Measurements from ENCODE around the gene CDH1.

The CDH1 gene

DNA sequence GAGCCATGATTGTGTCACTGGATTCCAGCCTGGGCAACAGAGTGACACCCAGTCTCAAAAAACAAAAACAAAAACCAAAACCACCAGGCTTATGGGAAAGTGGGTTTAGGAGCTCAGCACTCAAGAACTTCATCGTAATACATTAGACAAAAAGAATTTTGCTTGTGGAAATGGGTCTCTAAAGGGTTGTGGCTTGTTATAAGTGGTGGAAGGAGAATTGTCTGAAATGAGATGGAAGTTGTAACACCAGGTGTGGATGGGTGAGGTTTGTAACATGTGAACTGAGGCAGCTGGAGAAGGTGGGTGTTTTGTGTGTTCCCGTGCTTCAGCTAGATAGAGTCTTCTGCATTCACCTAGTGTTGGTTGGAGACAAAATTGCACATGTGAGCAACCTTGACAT is 35.8 kb downstream of the CDH1 start:
- no peaks in the 10 kb centered on the region for H3K27me3 ChIP-seq (replicated peaks)
- no peak overlapping the region for H3K27ac ChIP-seq
- no peak for DNase-seq
- no peaks in the 10 kb centered on the region for H3K36me3 ChIP-seq (replicated peaks)
- no peak overlapping the region for H3K4me3 ChIP-seq (ENCODE audit: low read depth, low read length)
- in situ Hi-C loops (cut with HindIII; ENCODE audit: low pct_ligation_motif_present, low sequenced_read_pairs) = no loop called here
- TF ChIP-seq, protein P1, sequence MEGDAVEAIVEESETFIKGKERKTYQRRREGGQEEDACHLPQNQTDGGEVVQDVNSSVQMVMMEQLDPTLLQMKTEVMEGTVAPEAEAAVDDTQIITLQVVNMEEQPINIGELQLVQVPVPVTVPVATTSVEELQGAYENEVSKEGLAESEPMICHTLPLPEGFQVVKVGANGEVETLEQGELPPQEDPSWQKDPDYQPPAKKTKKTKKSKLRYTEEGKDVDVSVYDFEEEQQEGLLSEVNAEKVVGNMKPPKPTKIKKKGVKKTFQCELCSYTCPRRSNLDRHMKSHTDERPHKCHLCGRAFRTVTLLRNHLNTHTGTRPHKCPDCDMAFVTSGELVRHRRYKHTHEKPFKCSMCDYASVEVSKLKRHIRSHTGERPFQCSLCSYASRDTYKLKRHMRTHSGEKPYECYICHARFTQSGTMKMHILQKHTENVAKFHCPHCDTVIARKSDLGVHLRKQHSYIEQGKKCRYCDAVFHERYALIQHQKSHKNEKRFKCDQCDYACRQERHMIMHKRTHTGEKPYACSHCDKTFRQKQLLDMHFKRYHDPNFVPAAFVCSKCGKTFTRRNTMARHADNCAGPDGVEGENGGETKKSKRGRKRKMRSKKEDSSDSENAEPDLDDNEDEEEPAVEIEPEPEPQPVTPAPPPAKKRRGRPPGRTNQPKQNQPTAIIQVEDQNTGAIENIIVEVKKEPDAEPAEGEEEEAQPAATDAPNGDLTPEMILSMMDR (IDR thresholded peaks at IDR 0.05; ENCODE audit: low read depth, low read length, missing control alignments) = no peak

DNA sequence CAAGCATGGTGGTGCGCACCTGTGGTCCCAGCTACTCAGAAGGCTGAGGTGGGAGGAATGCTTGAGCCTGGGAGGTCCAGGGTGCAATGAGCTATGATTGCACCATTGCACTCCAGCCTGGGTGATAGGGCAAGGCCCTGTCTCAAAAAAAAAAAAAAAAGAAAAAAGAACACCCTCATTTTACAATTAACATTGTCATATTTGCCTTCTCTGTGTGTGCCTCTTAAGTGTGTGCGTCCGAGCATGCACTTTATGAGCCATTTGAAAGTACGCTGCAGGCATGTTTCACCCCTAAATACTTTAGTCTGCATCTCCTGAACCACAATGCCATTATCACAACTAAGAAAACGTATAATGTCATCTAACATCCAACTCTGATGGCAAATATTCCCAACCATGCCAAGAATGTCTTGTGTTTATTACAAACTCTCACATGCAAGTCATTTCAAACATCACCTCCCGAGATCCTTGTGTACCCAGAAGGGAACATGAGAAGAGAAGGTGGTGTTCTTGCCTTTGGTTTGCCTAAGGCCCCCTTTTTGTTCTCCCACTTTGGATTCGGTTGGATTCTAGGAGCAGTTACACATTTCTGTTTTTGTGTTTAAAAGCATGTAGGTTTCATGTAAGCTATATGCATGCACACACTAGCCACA is 38.0 kb downstream of the CDH1 start:
- no peaks in the 10 kb centered on the region for H3K36me3 ChIP-seq (replicated peaks)
- no peak for DNase-seq
- H3K4me3 ChIP-seq (ENCODE audit: low read depth, low read length) = no peak overlapping the region
- H3K27me3 ChIP-seq (replicated peaks) = no peaks in the 10 kb centered on the region
- TF ChIP-seq, protein P1 (IDR thresholded peaks at IDR 0.05; ENCODE audit: low read depth, low read length, missing control alignments) = no peak
- no peak overlapping the region for H3K27ac ChIP-seq
- in situ Hi-C loops (cut with HindIII; ENCODE audit: low pct_ligation_motif_present, low sequenced_read_pairs) = no loop called here

DNA sequence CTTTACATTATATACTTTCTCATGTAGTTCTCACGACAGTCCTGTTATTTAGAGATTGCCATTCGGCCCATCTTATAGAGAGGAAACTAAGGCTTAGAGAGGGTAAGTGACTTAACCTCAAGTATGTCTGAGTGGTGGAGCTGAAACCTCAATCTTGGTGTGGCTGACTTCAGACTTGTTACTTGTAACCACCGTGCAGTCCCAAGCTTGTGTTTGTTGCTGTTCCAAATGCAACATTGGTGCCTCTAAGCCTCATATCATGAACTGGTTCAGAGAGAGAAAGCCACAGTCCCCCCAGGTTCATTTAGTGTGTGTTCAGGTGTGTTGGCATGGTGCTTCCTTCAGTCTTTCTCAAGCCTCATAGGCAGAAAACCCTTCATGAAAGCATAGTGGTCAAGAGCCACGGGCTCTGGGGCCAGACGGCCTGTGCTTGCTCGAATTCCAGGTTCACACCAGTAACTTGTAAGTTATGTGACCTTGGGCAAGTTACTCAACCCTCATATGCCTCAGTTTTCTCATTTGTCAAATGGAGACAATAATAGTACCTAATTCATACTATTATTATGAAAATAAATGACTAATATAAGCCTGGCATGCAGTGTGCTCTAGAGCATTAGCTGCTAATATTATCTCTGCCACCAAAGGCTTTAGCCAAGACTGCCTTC is 39.9 kb downstream of the CDH1 start:
- no peaks in the 10 kb centered on the region for H3K27me3 ChIP-seq (replicated peaks)
- no peak overlapping the region for H3K4me3 ChIP-seq (ENCODE audit: low read depth, low read length)
- TF ChIP-seq, protein P1 (IDR thresholded peaks at IDR 0.05; ENCODE audit: low read depth, low read length, missing control alignments) = no peak
- peak; percentile 32 for DNase-seq
- no peaks in the 10 kb centered on the region for H3K36me3 ChIP-seq (replicated peaks)
- no peak overlapping the region for H3K27ac ChIP-seq
- in situ Hi-C loops (cut with HindIII; ENCODE audit: low pct_ligation_motif_present, low sequenced_read_pairs) = no loop called here

DNA sequence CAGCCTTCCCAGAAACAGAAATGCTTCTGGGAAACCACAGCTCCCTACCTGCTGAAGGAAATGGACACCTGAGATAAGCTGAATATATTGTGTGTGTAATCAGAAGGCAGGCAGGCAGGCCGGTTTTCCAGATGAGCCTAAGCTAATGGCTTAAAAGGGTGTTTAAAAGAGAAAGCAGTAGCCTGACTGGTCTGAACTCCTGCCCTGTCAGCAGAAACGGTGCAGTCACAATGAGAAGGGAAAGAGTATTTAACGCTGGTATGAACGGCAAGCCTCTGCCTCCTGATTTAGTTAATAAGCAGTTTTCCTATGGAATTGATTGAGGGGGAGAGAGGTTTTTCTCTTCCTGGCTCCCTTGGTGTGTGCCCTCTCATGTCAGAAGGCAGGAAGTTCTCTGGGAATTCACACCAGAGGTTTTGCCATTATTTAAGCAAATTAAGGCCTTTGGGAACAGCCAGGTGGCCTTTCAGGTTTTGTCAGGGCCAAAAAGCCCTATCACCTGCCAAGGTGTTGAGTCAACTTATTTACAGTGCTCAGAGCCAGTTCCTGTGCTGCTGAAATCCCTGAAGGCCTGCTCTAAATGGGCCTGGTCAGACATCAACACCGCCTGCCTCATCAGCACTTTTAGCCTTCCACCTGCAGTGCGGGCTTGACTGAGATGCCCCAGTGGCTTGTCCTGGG is 41.6 kb downstream of the CDH1 start:
- in situ Hi-C loops (cut with HindIII; ENCODE audit: low pct_ligation_motif_present, low sequenced_read_pairs) = no loop called here
- no peak for DNase-seq
- Histone ChIP-seq H3K27ac (no peak overlapping the region), H3K36me3 (replicated peaks) (no peaks in the 10 kb centered on the region), H3K27me3 (replicated peaks) (no peaks in the 10 kb centered on the region), H3K4me3 (ENCODE audit: low read depth, low read length) (no peak overlapping the region)
- TF ChIP-seq, protein P1 (IDR thresholded peaks at IDR 0.05; ENCODE audit: low read depth, low read length, missing control alignments) = no peak

DNA sequence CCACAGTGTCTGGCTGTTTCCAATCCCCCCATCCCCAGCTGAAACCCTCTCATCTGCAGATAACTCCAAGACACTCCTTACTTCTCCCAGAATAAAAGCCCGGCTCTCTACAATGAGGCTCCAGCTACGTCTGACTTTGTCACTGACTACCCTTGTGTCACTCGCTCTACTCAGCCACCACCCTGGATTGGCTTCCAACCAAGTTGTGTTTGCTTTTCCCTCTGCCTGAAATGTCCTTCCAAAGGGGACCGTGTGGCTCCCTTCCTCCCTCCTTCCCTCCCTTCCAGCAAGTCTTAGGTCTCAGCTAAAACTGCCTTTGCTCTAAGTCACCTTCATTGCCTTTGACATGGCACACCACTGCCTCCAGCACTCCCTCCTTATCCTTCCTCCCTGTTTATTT is 42.8 kb downstream of the CDH1 start:
- DNase-seq = no peak
- Histone ChIP-seq H3K36me3 (replicated peaks) (no peaks in the 10 kb centered on the region), H3K4me3 (ENCODE audit: low read depth, low read length) (no peak overlapping the region), H3K27ac (no peak overlapping the region), H3K27me3 (replicated peaks) (no peaks in the 10 kb centered on the region)
- in situ Hi-C loops (cut with HindIII; ENCODE audit: low pct_ligation_motif_present, low sequenced_read_pairs) = no loop called here
- TF ChIP-seq, protein P1 (IDR thresholded peaks at IDR 0.05; ENCODE audit: low read depth, low read length, missing control alignments) = no peak
